GM20000 (cell line): ENCODE measurements around the gene LATS2.
"Not testable (repeated sequence)": the region's sequence is repeated elsewhere in the genome, so short reads cannot be mapped to it uniquely, and the experiment has no call there.

Experiments
- DNase-seq: peaks from one replicate; pipeline ENCODE4 v3.0.0; 2012; ENCODE audit warnings: low spot score
- CTCF ChIP-seq: IDR thresholded peaks from 2 replicates; pipeline ENCODE4 v1.5.1; 2012; ENCODE audit warnings: mild to moderate bottlenecking, control low read depth; ENCODE audit errors: extremely low read depth, missing control alignments

Gene LATS2

GRCh38 chr13:20955496-20955895 lies 105.9 kb downstream of the LATS2 start:
- no peak for DNase-seq
- no peak for TF ChIP-seq CTCF

- DNase-seq: no peak
- TF ChIP-seq CTCF: no peak
These were observed 108.0 kb downstream of the LATS2 start for GRCh38 chr13:20953245-20953931.

- no peak for TF ChIP-seq CTCF
- DNase-seq: no peak
These were observed 108.5 kb downstream of the LATS2 start for GRCh38 chr13:20952838-20953237.

GRCh38 chr13:20948001-20948400 lies 113.4 kb downstream of the LATS2 start:
- DNase-seq: not testable (repeated sequence)

- TF ChIP-seq CTCF: no peak
- no peak for DNase-seq
These were observed 115.4 kb downstream of the LATS2 start for GRCh38 chr13:20945952-20946383.

GRCh38 chr13:20942938-20943559 lies 118.3 kb downstream of the LATS2 start:
- TF ChIP-seq CTCF: no peak
- DNase-seq: no peak

GRCh38 chr13:20940511-20940910 lies 120.9 kb downstream of the LATS2 start:
- not testable (repeated sequence) for DNase-seq

- no peak for TF ChIP-seq CTCF
- no peak for DNase-seq
These were observed 121.3 kb downstream of the LATS2 start for GRCh38 chr13:20940083-20940482.
